Measurements from ENCODE around the gene GCSAM.
"Not testable (repeated sequence)": the region's sequence is repeated elsewhere in the genome, so short reads cannot be mapped to it uniquely, and the experiment has no call there.

The GCSAM gene

GRCh38 chr3:112097378-112097777 lies 35.7 kb downstream of the GCSAM start:
- peak; percentile 99 for DNase-seq

- DNase-seq: peak; percentile 24
These were observed 36.9 kb downstream of the GCSAM start for GRCh38 chr3:112096176-112096575.

- no peak for DNase-seq
These were observed 37.3 kb downstream of the GCSAM start for GRCh38 chr3:112095731-112096130.

GRCh38 chr3:112093180-112093522 lies 39.9 kb downstream of the GCSAM start:
- no peak for DNase-seq

GRCh38 chr3:112092496-112093179 lies 40.4 kb downstream of the GCSAM start:
- DNase-seq: peak; percentile 54

- no peak for DNase-seq
These were observed 42.0 kb downstream of the GCSAM start for GRCh38 chr3:112090887-112091586.

- DNase-seq: no peak
These were observed 42.8 kb downstream of the GCSAM start for GRCh38 chr3:112089956-112090886.

GRCh38 chr3:112088944-112089343 lies 44.1 kb downstream of the GCSAM start:
- DNase-seq: no peak

GRCh38 chr3:112087746-112088145 lies 45.3 kb downstream of the GCSAM start:
- DNase-seq: no peak

GRCh38 chr3:112086875-112087524 lies 46.0 kb downstream of the GCSAM start:
- peak; percentile 21 for DNase-seq

GRCh38 chr3:112086076-112086854 lies 46.8 kb downstream of the GCSAM start, which contains the start of gene C3orf52:
TSS of gene C3orf52 (plus strand) at chr3:112086389. CDS start at chr3:112086408, 19 bp downstream.
- DNase-seq: peak; percentile 79

- DNase-seq: no peak
These were observed 47.3 kb downstream of the GCSAM start for GRCh38 chr3:112085735-112086075.

GRCh38 chr3:112084980-112085705 lies 47.9 kb downstream of the GCSAM start:
- DNase-seq: no peak

- no peak for DNase-seq
These were observed 49.8 kb downstream of the GCSAM start for GRCh38 chr3:112083239-112083638.

- DNase-seq: no peak
These were observed 54.6 kb downstream of the GCSAM start for GRCh38 chr3:112078125-112079083.

- DNase-seq: peak; percentile 50
These were observed 58.2 kb downstream of the GCSAM start for GRCh38 chr3:112074616-112075497.

- no peak for DNase-seq
These were observed 59.0 kb downstream of the GCSAM start for GRCh38 chr3:112074006-112074405.

GRCh38 chr3:112072387-112073060 lies 60.5 kb downstream of the GCSAM start:
- not testable (repeated sequence) for DNase-seq

Data from fibroblast of skin of scalp (primary cell).